Islet precursor cell (in vitro differentiated cells): ENCODE measurements around the gene POLR1G.
A peak's percentile ranks its signal among the peaks of the same experiment; 100 is the strongest.

Source experiments
- DNase-seq: peaks from one replicate; pipeline ENCODE4 v3.0.0-alpha.2; 2018

The POLR1G gene, protein sequence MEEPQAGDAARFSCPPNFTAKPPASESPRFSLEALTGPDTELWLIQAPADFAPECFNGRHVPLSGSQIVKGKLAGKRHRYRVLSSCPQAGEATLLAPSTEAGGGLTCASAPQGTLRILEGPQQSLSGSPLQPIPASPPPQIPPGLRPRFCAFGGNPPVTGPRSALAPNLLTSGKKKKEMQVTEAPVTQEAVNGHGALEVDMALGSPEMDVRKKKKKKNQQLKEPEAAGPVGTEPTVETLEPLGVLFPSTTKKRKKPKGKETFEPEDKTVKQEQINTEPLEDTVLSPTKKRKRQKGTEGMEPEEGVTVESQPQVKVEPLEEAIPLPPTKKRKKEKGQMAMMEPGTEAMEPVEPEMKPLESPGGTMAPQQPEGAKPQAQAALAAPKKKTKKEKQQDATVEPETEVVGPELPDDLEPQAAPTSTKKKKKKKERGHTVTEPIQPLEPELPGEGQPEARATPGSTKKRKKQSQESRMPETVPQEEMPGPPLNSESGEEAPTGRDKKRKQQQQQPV

DNA sequence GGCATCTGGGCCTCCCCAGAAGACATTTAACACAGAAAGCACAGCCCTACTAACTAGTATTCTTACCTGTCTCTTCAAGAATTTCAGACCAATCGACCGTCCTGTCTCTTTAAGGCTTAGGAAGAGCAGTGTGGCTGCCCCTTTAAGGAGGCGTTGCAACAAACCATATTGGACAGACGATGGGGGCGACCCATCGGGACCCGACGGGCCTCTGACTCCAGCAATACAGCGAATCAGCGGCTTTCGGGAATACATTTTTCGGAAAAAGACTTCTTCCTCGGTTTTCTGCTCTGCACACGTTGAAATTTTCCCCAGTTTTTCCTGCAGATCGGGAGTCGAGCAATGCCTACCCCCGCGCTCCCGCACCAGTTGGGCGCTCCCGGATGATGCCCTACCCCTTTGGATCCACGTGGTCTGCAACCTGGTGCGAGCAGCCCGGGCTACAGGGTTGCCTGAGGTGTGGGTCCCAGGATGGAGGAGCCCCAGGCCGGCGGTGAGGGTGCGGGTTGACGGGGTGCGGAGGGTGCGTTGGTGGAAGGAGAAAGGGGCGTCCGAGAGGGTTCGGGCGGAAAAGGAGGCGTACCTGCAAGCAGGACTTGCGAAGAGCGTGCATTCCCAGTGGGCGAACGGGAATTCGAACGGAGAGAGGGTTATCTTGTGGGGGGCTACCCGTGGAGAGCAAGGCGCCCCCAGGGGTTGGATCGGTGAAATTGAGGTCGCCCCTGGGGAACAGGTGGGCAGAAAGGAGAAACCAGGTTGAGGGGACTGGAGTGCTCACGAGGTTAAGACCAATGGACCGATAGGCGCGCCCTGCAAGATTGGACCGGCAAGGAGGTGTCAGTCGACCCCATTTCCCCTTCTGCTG lies at the start of gene POLR1G:
Gene POLR1G, plus strand, starts transcription at position 419 of the 865 bp plus-strand sequence. Its CDS starts 53 bp downstream, at position 472.
- peak; percentile 86 for DNase-seq

DNA sequence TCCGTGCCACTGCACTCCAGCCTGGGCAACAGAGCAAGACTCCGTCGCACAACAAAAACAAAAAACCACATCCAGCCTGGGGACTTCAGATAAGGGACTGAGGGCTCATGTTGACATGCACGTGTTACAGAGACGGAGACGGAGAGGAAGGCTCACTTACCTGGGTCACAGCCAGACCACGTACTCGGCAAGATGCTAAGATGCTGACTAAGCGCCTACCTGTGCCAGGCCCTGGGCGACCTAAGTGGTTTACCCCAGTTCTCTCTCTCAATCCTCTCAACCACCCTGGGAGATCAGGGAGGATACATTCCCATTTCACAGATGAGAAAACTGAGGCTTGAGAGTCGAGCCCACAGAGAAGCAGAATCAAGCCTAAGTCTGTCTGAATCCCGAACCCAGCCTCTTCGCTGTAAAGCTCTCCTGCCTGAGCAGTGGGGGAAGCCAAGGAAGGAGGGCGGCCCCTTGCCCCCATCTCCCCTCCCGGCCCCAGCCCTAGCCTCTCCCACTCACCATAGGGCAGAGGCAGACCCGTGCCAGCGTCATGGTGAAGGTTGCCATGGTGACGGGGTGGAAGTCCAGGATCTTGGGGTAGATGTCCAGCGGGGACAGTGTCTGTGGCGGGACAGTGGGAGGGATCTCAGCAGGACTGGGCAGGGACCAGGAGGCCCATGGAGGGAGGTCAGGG lies 49.5 kb upstream of the POLR1G start:
- DNase-seq = no peak

DNA sequence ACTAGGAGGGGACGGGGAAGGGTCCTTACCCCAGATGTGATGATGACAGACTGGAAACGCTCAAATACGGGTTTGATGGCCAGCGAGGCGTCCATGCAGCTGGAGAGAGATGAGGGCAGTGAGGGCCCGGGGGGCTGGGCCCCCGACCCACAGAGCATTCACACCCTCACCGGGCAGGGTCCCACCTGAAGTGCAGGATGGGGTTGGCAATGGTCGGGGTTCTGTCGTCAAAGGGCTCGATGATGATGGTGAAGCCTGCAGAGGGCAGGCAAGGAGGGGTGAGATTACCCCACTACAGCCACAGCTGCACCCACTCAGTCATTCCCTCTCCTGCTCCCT lies 49.0 kb upstream of the POLR1G start:
- DNase-seq = no peak

DNA sequence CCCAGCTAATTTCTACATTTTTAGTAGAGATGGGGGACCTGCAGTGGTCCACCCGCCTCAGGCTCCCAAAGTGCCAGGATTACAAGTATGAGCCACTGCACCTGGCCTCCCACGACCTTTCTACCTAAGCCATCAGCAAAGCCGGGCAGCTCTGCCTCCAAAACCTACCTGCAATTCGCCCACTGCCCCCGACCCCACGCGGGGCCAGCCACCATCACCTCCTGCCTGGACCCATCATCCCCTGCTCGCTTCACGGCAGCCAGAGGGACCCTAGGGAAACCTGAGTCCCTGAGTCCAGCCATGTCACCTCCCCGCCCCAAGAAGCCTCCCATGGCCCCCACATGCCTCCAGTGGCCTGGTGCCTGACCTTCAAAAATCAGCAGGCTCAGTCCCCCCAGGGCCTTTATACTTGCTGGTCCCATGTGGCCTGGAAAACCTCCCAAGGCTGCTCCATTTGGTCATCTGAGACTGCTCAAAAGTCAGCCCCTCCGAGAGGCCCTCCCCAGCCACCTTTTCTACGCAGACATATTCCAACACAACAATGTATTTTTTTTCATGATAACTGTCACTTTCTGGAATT lies 48.1 kb upstream of the POLR1G start:
- no peak for DNase-seq

DNA sequence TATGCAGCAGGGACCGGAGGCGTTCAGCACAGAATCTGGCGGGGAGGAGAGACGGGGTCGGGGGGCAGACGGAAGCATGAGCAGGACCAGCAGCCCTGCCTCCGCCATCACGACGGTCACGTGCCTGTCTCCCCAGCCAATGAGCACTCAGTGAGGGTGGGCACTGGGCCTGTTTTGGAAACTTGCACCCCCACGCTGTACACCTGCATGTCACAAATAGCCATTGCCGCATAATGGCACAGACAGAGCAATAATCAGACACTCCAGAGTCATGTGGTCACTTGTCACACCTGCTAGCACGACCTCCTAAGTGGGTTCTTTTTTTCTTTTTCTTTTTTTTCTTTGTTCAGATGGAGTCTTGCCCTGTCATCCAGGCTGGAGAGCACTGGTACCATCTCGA lies 44.8 kb upstream of the POLR1G start:
- no peak for DNase-seq

DNA sequence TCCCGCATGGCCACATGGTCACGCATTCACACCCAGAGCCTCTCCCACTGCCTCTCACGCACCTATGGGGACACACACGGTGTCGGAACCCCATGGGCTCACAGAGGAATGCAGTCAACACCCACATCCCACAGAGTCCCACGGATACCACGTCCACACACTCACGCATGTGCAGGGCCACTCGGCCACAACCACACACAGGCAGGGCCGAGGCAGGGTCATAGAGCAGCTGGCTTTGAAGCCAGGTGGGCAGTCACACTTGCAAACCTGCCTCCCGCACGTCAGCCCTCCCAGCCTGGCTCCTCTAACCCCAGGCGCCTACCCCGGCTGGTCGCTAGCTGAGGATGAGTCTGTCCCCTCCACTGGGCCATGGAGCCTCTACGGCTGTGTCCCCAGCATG lies 44.2 kb upstream of the POLR1G start:
- no peak for DNase-seq

DNA sequence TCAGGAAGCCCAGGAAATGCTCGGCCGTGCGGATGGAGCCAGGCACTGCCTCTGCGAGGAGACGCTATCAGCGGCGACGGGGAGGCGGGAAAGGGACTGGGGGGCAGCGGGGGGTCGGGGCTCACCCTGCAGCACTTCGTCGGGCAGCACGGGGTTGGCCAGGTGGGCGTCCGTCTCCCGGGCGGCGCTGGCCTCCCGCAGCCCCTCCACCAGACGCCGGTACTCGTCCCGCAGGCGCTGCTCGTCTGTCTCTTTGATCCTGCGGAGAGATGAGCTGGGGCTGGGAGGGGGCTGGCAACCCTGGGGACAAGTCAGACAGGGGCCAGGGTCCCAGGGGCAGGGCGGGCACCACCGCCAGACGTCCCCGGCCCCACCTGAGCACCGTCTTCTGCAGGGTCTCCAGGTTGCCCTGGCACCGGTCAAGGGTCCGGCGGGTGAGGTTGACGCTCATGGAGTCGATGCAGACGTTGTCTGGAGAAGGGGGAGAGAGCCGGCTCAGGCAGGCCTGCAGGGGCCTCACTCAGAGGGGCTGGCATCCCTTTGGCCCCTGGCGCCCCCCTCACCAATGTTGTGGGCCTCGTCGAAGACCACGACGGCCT lies 42.5 kb upstream of the POLR1G start:
- no peak for DNase-seq

DNA sequence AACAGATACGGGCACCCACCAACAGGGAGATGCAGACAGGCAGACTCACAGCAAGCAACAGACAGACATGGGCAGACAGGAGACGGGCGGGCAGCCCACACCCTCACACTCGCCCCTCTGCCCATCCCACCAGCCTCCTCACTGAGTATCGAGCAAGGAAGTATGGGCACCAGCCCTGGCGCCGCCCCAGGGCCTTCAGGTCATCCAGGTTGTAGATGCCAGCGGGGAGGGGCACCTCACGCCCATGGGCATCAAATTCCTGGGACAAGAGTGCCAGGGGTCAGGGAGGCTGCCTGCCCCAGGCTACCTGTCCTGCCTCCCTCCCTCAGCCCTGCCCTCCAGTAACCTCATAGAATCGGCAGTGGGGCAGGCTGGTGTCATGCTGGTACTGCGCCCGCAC lies 41.7 kb upstream of the POLR1G start:
- no peak for DNase-seq

DNA sequence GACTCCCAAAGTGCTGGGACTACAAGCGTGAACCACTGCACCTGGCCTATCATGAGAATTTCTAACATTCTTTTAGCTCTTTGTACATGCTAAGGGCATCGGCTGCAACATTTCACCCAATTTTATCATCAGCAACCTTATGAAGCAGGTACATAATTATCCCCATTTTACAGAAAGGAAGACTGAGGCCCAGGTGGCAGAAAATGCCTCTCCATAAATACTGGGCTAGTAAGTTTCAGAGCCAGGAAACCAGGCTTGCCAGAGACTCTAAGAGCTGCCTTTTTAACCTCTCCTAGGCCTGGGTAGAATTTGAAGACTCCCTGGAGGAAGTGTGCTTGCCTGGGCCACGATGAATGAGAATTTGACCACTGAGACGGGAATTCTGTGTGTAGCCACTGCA lies 38.3 kb upstream of the POLR1G start:
- DNase-seq = no peak

DNA sequence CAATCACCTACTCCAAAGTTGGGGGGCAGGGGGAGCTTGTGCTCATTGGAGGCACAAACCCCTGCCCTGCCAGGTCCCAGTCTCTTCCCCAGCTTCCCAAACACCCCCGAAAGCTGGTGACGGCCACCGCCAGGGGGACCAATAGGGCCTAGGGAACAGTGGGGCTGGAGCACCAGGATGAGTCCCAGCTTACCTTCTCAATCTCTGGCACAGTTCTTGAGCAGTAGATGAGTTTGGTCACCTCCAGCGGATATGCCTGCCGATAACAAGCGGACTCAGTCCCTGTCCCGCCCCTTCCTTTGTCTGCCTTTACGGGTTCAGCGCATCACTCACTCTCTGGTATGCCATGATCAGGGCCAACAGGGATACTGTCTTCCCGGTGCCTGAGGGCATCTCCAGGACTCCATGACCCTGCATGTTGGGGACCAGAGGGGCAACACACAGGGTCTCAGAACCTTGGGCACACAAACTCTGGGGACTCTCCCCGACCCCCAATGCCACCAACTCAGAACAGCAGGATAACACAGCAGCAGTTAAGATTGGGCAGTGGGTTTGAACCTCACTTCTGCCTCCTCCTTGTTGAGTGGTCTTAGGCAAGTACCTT lies 37.6 kb upstream of the POLR1G start:
- peak; percentile 69 for DNase-seq

DNA sequence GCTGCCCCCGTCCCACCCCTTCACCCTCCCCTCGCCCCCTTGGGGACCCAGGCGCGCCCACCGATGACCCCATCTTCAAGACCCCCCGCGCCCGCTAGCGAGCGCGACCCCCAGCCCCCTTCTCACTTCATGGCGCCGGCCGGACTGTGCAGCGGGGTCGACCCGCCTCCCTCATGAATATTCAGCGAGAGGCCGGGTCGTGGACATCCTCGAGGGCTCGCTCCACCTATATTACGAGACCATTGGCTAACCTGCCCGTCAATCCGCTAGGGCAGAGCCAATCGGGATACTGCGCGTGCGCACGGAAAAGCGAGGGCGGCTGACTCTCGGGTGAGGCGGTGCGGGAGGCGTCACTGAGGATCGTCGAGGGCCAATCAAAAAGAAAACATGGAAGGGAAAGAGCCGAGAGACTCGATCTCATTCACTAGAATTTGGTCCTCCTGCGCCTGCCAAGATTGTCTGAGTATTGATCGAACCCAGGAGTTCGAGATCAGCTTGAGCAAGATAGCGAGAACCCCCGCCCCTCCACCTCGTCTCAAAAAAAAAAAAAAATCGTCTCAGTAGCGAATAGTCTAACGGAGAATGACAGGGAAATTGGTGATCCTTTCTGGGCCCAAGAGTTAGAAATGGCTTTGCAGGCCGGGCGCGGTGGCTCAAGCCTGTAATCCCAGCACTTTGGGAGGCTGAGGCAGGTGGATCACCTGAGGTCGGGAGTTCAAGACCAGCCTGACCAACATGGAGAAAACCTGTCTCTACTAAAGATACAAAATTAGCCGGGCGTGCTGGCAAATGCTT lies 35.8 kb upstream of the POLR1G start, which contains the start of gene ERCC2:
Gene ERCC2, minus strand, starts transcription at position 164 of the 795 bp plus-strand sequence. Its CDS starts 33 bp downstream, at position 131.
- DNase-seq = peak; percentile 99

DNA sequence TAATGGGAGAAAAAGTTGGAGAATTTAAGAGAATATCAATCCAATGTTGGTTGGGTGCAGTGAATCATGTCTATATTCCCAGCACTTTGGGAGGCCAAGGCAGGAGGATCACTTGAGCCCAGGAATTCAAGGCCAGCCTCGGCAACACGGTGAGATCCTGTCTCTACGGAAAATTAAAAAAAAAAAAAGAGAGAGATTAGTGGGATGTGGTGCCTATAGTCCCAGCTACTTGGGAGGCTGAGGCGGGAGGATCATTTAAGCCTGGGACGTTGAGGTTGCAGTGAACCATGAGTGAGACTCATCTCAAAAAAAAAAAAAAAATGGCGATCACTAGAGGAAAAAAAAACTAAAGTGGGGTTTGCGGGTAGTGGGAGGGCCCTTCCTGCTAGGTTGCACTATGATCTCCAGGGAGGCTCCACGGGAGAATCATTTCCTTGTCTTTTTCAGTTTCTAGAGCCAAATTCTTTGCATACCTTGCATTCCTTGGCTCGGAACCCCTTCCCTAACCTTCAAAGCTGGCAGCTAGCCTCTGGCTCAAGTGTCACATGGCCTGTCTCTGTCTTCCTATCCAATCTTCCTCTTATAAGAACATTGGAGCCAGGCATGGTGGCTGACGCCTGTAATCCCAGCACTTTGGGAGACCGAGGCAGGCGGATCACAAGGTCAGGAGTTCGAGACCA lies 30.3 kb upstream of the POLR1G start:
- peak; percentile 92 for DNase-seq

DNA sequence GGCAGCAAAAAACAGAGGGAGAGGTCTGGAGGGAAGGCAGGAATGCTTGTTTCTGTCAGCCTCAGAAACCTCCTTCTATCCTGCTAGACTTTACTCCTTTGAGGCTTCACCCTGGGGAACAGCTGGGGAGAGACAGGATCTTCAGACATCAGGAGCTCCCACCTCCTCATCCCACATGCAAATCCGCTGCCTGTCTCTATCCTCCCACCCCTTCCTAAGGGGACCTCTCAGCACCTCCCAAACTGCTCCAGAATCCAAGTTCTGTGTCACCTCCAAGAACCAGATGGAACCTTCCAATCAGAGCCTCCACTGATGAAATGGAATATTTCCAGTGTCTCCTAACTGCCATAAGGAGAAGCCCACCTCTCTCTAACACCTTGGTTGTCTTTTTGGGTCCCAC lies 26.3 kb upstream of the POLR1G start:
- no peak for DNase-seq

DNA sequence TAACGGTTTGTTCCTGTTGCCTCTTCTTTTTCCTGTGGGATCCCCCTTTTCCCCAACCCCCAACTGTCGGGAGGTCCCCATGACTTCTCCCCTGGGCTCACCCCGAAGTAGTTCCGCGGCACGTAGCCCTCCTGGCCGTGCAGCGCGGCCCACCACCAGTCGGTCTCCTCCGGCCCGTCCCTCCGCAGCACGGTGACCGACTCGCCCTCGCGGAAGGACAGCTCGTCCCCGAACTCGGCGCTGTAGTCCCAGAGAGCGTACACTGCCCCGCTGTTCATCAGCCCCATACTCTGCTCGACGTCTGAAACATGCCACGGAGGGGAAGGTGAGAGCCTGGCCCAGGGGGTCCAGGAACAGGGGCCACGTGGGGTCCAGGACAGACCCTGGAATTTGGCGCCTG lies 24.0 kb upstream of the POLR1G start:
- no peak for DNase-seq

DNA sequence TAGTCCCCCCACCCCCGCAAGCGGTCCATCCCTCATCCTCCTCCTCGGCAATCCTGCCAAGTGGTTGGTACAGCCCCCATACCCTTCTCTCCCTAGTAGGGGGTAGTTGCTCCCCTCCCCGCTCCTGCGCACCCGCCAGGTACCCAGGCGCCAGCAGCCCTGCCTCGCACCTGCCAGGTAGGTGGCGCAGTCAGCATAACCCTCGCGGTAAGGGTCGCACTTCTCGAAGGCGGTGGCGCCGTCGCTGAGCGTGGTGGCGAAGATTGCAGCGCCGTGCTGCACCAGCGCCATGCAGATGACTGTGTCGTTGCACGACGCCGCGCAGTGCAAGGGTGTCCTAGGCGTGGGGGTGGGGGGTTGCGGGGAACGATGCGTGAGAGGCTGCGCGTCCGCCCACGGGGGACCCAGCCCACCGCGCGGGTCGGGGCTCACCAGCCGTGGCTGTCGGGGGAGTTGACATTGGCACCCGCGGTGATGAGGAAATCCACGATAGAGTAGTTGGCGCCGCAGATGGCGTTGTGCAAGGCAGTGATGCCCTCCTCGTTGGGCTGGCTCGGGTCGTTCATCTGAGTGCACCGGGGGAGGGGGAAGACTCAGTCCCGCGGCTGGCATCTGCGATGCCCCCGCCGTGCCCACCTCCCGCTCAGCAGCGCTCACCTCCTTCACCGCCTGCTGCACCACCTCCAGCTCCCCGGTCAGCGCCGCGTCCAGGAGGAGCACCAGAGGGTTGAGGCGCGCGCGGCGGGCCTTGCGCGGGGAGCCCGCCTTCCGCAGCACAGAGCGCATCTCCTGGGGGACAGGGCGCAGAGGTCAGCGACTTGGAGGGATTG lies 20.8 kb upstream of the POLR1G start:
- no peak for DNase-seq

DNA sequence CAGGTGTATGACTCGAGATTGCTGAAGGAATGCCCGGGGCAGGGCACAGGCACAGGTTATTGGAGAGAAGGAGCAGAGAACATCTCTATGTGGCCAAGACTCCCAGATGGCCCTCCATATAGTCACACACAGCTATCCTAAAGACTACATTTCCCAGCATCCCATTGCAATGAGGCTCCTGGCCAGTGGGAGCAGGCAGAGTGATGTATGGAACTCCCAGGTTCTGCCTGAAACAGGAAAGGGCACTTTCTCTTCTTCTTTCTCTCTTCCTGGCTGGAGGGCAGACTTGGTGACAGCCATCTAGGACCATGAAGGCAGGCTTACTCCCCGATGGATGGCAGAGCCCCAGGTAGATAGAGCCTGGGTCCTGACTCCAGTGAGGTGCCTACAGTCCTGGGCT lies 15.1 kb upstream of the POLR1G start:
- no peak for DNase-seq

DNA sequence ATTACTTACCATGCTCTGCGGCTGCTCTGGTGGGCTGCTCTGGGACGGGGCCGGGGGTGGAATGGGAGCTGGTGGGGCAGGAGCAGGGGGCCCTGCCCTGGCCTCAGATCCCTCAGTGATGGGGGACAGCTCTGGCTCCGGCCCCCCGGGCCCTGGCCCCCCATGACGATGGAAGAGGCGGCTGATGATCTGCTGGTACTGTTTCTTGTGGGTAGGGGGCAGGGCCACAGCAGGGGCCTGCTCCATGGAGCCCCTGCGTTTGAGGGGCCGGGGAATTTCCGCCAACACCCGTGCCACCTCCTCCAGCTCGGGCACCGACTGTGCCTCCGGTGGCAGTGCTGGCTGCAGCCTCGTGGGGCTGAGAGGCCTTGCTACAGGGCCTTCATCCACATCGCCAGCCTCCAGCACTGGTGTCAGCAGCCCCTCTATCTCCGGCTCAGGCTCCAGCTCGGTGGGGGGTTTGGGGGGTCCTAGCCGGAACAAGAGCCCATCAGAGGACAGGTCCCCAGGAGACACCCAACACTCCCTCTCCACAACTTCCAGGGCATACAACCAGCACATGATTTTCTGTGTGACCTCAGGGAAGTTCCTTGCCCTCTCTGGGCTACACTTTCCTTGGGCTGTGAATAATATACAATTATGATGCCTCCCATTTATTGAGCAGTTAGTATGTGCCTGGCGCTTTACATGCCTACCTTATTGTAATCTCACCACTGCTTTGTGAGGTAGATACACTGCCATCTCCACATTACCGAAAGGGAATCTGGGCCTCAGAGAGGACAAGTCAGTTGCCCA lies 14.4 kb upstream of the POLR1G start:
- no peak for DNase-seq

DNA sequence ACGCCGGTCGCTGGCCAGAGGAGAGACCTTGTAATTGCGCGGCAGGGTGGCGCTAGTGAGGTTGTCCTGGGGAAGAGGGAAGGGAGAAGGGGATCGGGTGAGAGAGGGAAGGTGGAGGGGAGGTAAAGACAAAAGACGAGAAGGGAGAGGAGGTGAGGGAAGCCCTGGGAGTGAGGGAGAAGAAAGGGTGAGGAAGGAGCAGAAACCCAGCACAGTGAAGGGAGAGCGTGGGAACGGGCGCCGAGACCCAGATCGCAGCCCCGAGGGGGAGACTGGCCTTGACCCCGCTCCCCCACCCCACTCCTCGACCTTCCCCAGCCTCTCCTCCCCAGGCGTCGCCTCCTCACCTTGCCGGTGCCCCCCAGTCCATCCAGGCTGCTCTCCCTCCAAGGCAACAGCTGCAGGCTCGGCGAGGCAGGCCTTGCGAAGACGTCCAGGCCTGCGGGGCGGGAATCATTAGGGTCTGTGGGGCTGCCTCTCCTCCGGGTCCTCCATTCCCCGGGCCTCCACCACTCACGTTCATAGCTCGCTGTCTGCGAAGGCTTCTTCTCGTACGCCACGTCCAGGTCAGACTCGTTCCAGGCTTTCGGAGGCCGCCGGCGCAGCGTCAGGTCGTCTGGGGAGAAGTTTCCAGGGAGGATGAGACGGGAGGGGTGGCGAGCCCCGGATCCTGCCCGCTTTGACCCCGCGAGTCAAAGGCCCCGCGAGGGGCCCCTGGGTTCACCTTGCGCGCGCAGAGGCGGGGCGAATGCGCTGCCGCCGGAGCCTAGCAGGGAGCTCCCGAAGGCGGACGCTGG lies 10.4 kb upstream of the POLR1G start:
- DNase-seq = no peak
